ENCODE results near the gene FCHSD2.

Gene FCHSD2

DNA sequence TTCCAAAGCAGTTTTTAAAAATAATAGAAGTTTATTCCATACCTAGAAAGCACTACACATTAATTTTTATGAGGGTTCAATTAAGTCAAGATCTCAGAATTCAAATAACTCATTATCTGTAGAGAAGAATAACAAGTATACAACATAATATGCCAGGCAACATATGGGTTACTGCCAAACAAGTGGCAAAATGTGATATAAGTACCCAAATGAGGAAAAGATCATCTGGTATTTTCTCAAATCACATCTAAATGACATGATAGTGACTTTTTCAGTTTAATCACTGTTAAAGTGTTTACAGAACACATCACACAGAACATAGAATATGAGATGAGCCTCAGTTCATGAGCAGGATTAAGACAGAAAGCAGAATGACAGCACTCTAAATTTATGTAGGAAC is 123.3 kb downstream of the FCHSD2 start:
- DNase-seq (ENCODE audit: extremely low spot score), result no peak
- POLR2A ChIA-PET, result no interaction called here
- CTCF ChIA-PET, result no interaction called here
- TF ChIP-seq HDGF (IDR thresholded peaks at IDR 0.05; ENCODE audit: borderline replicate concordance), result no peak
- TF ChIP-seq L3MBTL2 (conservative IDR thresholded peaks at IDR 0.05), result no peak
- TF ChIP-seq CTBP1 (IDR thresholded peaks at IDR 0.05; ENCODE audit: borderline replicate concordance), result no peak
- no peak for TF ChIP-seq BHLHE40 (IDR thresholded peaks at IDR 0.05; ENCODE audit: borderline replicate concordance)
- TF ChIP-seq, protein P1, sequence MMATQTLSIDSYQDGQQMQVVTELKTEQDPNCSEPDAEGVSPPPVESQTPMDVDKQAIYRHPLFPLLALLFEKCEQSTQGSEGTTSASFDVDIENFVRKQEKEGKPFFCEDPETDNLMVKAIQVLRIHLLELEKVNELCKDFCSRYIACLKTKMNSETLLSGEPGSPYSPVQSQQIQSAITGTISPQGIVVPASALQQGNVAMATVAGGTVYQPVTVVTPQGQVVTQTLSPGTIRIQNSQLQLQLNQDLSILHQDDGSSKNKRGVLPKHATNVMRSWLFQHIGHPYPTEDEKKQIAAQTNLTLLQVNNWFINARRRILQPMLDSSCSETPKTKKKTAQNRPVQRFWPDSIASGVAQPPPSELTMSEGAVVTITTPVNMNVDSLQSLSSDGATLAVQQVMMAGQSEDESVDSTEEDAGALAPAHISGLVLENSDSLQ (IDR thresholded peaks at IDR 0.05), result no peak
- no peak for TF ChIP-seq SP1 (IDR thresholded peaks at IDR 0.05)
- no peak for TF ChIP-seq SUZ12 (IDR thresholded peaks at IDR 0.05)
- no peak for TF ChIP-seq TARDBP (IDR thresholded peaks at IDR 0.05)
- no peak for TF ChIP-seq LEF1 (IDR thresholded peaks at IDR 0.05; ENCODE audit: borderline replicate concordance)
- no peak for TF ChIP-seq ELF4 (IDR thresholded peaks at IDR 0.05)
- no peak for TF ChIP-seq FOXK2 (IDR thresholded peaks at IDR 0.05)
- no peak for TF ChIP-seq ZNF384 (IDR thresholded peaks at IDR 0.05)
- TF ChIP-seq FOXA1 (IDR thresholded peaks at IDR 0.05), result no peak
- TF ChIP-seq NFRKB (IDR thresholded peaks at IDR 0.05), result no peak
- TF ChIP-seq FOXM1 (IDR thresholded peaks at IDR 0.05; ENCODE audit: borderline replicate concordance), result no peak
- no peak for TF ChIP-seq ARNT (IDR thresholded peaks at IDR 0.05)

DNA sequence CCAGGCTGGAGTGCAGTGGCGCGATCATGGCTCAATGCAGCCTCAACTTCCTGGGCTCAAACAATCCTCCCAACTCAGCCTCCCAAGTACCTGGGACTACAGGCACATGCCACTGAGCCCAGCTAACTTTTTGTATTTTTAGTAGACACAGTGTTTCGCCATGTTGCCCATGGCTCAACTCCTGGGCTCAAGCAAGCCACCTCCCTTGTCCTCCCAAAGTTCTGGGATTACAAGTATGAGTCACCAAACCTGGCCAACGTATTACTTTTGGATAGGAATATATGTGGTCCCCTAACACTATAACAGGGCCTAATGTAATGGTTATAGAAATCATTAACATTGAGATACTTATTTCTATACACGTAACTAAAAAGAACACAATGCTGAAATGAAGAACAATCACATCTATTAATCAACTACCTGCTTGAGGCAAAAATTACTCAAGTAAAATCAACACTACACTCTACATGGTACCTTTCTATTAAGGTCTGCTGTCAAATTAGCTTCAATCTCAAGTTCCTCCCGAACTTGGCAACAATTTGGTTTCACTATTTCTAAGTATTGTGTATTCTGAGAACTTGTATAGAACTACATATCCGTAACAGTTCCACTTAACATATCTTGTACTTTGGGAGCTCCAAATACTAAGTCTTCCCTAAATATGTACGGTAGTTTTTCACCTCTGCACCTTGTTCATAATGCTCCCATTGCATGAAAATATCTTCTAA is 124.9 kb downstream of the FCHSD2 start:
- CTCF ChIA-PET, result no interaction called here
- DNase-seq (ENCODE audit: extremely low spot score), result no peak
- POLR2A ChIA-PET, result no interaction called here

DNA sequence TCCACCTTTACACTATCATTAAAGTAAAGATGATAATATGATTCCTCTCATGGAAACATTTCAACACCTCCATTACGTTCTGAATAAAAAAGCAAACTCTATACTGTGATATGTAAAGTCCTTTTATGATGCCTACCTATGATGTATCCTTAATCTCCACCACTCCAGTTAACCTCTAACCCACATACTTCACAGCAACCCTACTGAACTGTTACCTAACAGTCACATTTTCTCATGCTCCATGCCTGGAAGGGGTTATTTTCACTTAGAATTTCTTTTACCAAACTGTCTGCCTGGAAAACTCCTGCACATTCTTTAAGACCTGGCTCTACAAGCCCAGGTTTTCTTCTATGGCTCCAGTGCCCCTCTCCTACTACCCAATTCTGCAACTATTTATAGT is 129.1 kb downstream of the FCHSD2 start:
- TF ChIP-seq CTBP1 (IDR thresholded peaks at IDR 0.05; ENCODE audit: borderline replicate concordance) (no peak), LEF1 (IDR thresholded peaks at IDR 0.05; ENCODE audit: borderline replicate concordance) (no peak), BHLHE40 (IDR thresholded peaks at IDR 0.05; ENCODE audit: borderline replicate concordance) (no peak), FOXM1 (IDR thresholded peaks at IDR 0.05; ENCODE audit: borderline replicate concordance) (no peak), SP1 (IDR thresholded peaks at IDR 0.05) (no peak), TARDBP (IDR thresholded peaks at IDR 0.05) (no peak)
- no peak for DNase-seq (ENCODE audit: extremely low spot score)
- POLR2A ChIA-PET, result no interaction called here
- CTCF ChIA-PET, result no interaction called here

More for the DNA sequence above, 124.9 kb downstream of the FCHSD2 start:
- TF ChIP-seq FOXA1 (IDR thresholded peaks at IDR 0.05) (no peak), SUZ12 (IDR thresholded peaks at IDR 0.05) (no peak), TARDBP (IDR thresholded peaks at IDR 0.05) (no peak), ZNF384 (IDR thresholded peaks at IDR 0.05) (no peak), HDGF (IDR thresholded peaks at IDR 0.05; ENCODE audit: borderline replicate concordance) (no peak), NFRKB (IDR thresholded peaks at IDR 0.05) (no peak), LEF1 (IDR thresholded peaks at IDR 0.05; ENCODE audit: borderline replicate concordance) (no peak), SP1 (IDR thresholded peaks at IDR 0.05) (no peak), ELF4 (IDR thresholded peaks at IDR 0.05) (no peak), ARNT (IDR thresholded peaks at IDR 0.05) (no peak)

DNA sequence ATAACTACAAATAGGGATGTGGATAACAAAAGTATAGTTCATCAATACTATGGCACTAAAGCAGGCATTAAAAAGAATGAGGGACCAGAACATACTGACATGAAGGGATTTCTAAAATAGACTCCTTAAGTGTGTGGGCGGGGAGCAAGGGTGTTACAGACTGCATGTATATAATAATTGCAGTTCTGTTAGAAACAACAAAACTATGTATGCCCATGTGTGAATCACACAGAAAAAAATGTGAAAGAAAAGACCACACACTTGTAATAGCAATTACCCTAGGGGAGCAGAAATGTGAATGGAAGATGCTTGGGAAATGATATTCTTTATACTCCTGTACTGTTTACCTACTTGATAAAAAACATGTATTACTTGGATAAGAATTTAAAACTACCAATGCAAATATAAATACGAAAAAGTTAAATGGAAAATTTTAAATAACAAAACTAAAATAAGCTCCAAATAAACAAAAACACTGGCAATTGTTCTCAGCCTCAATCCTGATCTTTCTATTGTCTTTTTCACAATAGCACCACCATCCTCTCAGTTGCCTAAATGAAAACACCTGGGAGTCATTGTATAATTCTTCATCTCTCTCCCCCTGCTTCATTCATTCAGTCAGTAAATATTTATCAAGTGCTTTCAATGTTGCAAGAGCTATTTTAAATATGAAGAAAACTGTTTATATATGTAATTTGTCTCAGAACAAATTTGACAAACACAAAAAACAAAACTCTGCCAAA is 129.8 kb downstream of the FCHSD2 start:
- TF ChIP-seq HDGF (IDR thresholded peaks at IDR 0.05; ENCODE audit: borderline replicate concordance) (no peak), ARNT (IDR thresholded peaks at IDR 0.05) (no peak), TARDBP (IDR thresholded peaks at IDR 0.05) (no peak), SUZ12 (IDR thresholded peaks at IDR 0.05) (no peak)
- no peak for DNase-seq (ENCODE audit: extremely low spot score)
- POLR2A ChIA-PET, result no interaction called here
- CTCF ChIA-PET, result no interaction called here

DNA sequence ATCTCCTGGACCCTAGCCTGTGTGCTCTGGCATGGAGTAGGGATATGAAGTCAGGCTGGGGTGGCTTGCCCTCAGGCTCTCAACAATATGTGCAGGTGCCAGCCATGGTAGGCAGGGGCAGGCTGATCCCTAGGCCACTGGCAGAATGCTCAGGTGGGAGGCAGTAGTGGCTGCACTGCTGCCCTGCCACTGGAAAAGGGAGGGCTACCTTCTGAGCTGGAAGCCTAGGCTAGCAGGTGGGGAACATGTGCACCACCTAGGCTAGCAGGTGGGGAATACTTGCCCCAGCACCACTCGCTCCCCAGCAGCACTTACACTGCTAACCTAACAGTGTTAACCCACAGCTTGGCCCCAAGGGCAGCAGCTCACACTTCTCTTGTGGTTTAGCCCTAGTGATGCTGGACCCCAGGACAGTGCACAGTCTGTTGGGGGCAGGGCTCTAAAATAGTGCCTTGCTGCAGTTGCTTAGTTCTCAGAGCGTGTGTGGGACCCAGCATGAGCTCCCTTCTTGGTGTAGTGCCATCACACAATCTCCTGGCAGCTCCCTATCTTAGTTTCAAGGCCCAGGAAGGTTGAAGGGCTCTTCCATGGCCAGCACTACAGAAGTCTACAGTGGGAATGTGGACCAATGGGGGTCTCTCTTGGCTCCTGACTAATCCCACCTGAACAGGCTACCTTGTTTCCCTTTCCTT is 130.8 kb downstream of the FCHSD2 start:
- ChIA-PET POLR2A (no interaction called here), CTCF (no interaction called here)
- TF ChIP-seq ARNT (IDR thresholded peaks at IDR 0.05) (no peak), LEF1 (IDR thresholded peaks at IDR 0.05; ENCODE audit: borderline replicate concordance) (no peak), L3MBTL2 (conservative IDR thresholded peaks at IDR 0.05) (no peak), HDGF (IDR thresholded peaks at IDR 0.05; ENCODE audit: borderline replicate concordance) (no peak), TARDBP (IDR thresholded peaks at IDR 0.05) (no peak), ZNF384 (IDR thresholded peaks at IDR 0.05) (no peak), FOXK2 (IDR thresholded peaks at IDR 0.05) (no peak), ELF4 (IDR thresholded peaks at IDR 0.05) (no peak), FOXM1 (IDR thresholded peaks at IDR 0.05; ENCODE audit: borderline replicate concordance) (no peak), CTBP1 (IDR thresholded peaks at IDR 0.05; ENCODE audit: borderline replicate concordance) (no peak)
- no peak for DNase-seq (ENCODE audit: extremely low spot score)

DNA sequence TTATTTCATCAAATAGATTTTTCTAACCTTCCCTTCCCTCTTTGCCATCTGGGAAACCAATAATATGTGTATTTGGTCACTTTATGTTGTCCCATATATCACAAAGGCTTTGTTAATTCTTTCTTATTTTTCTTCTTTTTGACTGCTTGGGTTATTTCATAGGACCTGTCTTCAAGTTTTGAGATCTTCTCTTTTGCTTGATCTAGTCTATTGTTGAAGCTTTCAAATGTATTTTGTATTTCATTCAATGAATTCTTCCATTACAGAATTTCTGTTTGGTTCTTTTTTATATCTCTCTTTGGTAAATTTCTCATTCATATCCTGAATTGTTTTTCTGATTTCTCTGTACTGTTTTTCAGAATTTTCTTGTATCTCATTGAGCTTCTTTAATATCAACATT is 132.1 kb downstream of the FCHSD2 start:
- no peak for TF ChIP-seq NFRKB (IDR thresholded peaks at IDR 0.05)
- TF ChIP-seq FOXK2 (IDR thresholded peaks at IDR 0.05), result no peak
- ChIA-PET POLR2A (no interaction called here), CTCF (no interaction called here)
- no peak for DNase-seq (ENCODE audit: extremely low spot score)

DNA sequence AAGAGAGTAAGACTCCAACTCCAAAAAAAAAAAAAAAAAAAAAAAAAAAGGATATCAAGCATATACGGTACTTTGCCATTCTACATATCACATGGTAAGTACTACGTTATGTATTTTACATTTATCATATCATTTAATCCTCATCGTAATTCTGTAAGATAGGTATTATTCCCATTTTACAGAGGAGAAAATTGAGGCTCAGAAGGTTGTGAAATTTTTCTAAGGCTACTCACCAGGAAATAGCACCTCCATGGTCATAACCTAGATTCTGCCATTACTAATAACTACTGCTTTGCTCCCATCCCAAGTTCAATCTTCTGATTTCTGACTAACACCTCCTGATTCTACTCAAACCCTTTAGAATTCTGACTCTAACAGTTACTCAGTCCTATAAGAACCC is 138.0 kb downstream of the FCHSD2 start:
- TF ChIP-seq FOXK2 (IDR thresholded peaks at IDR 0.05) (no peak), ARNT (IDR thresholded peaks at IDR 0.05) (no peak), LEF1 (IDR thresholded peaks at IDR 0.05; ENCODE audit: borderline replicate concordance) (no peak), TARDBP (IDR thresholded peaks at IDR 0.05) (no peak), FOXM1 (IDR thresholded peaks at IDR 0.05; ENCODE audit: borderline replicate concordance) (no peak), FOXA1 (IDR thresholded peaks at IDR 0.05) (no peak), ZNF384 (IDR thresholded peaks at IDR 0.05) (no peak)
- TF ChIP-seq, protein P1 (IDR thresholded peaks at IDR 0.05), result no peak
- POLR2A ChIA-PET, result no interaction called here
- DNase-seq (ENCODE audit: extremely low spot score), result no peak
- CTCF ChIA-PET, result interaction anchor here (0.5 kb wide), 1 partner anchor 289 kb away, joined by 3 read pairs; no protein-coding TSS in a partner anchor
